NT2/D1 (cell line): Measurements from ENCODE around the gene TRABD2A.

ENCODE experiments used
- DNase-seq: peaks from one replicate; pipeline ENCODE4 v3.0.0-alpha.2; 2011; ENCODE audit warnings: low read depth, low spot score
- H3K27me3 ChIP-seq: 2 replicates; pipeline ENCODE4 v1.6.0; 2011; ENCODE audit warnings: mild to moderate bottlenecking; ENCODE audit not compliant: insufficient read length, insufficient read depth
- H3K36me3 ChIP-seq: 2 replicates; pipeline ENCODE4 v1.6.1; 2011; ENCODE audit warnings: mild to moderate bottlenecking, low read length, mixed read lengths; ENCODE audit not compliant: insufficient read depth, insufficient read length
- H3K4me1 ChIP-seq: 2 replicates; pipeline ENCODE4 v1.5.1; 2011; ENCODE audit not compliant: insufficient read depth, insufficient read length
- H3K4me3 ChIP-seq: 2 replicates; pipeline ENCODE4 v1.5.1; 2011; ENCODE audit warnings: low read depth; ENCODE audit not compliant: insufficient read length
- H3K9ac ChIP-seq: 2 replicates; pipeline ENCODE4 v1.6.0; 2011; ENCODE audit warnings: low read depth; ENCODE audit not compliant: insufficient read length
- H3K9me3 ChIP-seq: 2 replicates; pipeline ENCODE4 v1.5.1; 2011; ENCODE audit warnings: mild to moderate bottlenecking, low read length; ENCODE audit not compliant: insufficient read depth
- SUZ12 ChIP-seq: IDR thresholded peaks from 2 replicates; pipeline ENCODE4 v1.6.1; 2011; ENCODE audit not compliant: insufficient read length, insufficient read depth; ENCODE audit errors: extremely low read depth
- YY1 ChIP-seq: IDR thresholded peaks from 2 replicates; pipeline ENCODE4 v1.6.1; 2011; ENCODE audit not compliant: insufficient read length, insufficient read depth
- ZNF274 ChIP-seq: IDR thresholded peaks from 2 replicates; pipeline ENCODE4 v1.6.1; 2011; ENCODE audit warnings: mild to moderate bottlenecking, low read depth, low read length

The TRABD2A gene

DNA sequence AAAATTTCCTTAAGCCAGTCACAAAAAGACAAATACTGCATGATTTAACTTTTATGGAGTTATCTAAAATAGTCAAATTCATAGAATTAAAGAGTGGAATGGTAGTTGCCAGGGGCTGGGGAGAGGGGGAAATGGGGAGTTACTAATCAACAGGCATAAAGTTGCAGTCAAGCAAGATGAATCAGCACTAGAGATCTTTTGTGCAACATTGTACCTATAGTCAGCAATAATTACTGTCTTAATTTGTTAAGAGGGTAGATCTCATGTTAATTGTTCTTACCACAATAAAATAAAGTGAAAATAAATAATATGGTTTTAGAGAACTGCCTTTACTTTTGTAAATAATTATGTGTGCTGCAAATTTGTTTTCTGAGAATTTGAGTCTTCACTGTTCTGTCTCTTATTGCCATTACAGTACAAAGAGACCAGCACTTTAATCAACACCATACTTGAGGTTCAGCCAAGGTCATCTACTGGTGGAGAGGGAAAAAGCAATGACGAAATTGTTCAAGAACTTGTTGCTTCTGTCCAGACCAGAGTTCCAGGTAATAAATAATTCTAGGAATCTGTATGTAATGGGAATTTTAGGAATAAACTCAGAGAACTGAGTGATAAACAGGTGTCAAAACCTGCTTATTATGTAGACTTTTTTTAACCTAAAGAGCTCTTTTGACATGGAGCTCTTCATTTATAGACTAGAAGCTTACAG lies 75.5 kb downstream of the TRABD2A start:
- no peak overlapping the region for H3K9ac ChIP-seq
- H3K36me3 ChIP-seq, result no peaks in the 10 kb centered on the region
- no peak for DNase-seq
- no peaks in the 10 kb centered on the region for H3K27me3 ChIP-seq
- H3K4me1 ChIP-seq, result no peaks in the 10 kb centered on the region
- H3K9me3 ChIP-seq, result no peaks in the 10 kb centered on the region
- TF ChIP-seq SUZ12, result no peak
- TF ChIP-seq ZNF274, result no peak
- H3K4me3 ChIP-seq, result no peak overlapping the region

DNA sequence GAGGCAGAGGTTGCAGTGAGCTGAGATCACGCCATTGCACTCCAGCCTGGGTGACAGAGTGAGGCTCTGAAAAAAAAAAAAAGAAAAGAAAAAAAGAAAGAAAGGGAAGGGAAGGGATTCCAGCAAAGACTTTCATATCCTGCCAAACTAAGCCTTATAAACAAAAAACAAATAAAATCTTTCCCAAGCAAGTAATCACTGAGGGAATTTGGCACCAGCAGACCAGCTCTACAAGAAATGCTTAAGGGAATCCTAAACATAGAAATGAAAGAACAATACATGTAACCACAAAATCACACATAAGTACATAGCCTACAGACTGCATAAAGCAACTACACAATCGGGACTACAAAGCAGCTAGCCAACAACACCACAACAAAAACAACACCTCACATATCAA lies 79.1 kb downstream of the TRABD2A start:
- no peaks in the 10 kb centered on the region for H3K4me1 ChIP-seq
- no peaks in the 10 kb centered on the region for H3K36me3 ChIP-seq
- no peak for DNase-seq
- no peaks in the 10 kb centered on the region for H3K9me3 ChIP-seq
- no peaks in the 10 kb centered on the region for H3K27me3 ChIP-seq
- TF ChIP-seq SUZ12 (no peak), YY1 (no peak), ZNF274 (no peak)
- H3K9ac ChIP-seq, result no peak overlapping the region
- H3K4me3 ChIP-seq, result no peak overlapping the region

DNA sequence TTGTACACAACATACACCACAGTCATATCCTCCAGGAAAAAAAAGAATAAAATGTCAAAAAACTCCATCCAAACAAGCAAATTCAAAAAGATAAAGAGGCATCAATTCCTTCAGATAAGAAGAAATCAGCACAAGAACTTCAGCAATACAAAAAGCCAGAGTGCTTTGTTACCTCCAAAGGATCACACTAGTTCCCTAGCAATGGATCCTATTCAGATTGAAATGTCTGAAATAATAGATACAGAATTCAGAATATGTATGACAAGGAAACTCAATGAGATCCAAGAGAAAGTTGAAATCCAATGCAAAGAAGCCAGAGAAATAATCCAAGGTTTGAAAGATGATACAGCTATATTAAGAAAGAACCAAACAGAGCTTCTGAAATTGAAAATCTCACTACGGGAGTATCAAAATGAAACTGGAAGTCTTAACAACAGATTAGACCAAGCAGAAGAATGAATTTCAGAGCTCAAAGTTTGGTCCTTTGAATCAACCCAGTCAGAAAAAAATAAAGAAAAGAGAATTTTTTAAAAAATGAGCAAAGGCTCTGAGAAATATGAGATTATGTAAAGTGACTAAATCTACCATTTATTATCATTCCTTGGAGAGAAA lies 80.6 kb downstream of the TRABD2A start:
- Histone ChIP-seq H3K36me3 (no peaks in the 10 kb centered on the region), H3K4me3 (no peak overlapping the region), H3K27me3 (no peaks in the 10 kb centered on the region), H3K9me3 (no peaks in the 10 kb centered on the region), H3K4me1 (no peaks in the 10 kb centered on the region), H3K9ac (no peak overlapping the region)
- no peak for TF ChIP-seq ZNF274
- TF ChIP-seq YY1, result no peak
- TF ChIP-seq SUZ12, result no peak
- DNase-seq, result no peak

DNA sequence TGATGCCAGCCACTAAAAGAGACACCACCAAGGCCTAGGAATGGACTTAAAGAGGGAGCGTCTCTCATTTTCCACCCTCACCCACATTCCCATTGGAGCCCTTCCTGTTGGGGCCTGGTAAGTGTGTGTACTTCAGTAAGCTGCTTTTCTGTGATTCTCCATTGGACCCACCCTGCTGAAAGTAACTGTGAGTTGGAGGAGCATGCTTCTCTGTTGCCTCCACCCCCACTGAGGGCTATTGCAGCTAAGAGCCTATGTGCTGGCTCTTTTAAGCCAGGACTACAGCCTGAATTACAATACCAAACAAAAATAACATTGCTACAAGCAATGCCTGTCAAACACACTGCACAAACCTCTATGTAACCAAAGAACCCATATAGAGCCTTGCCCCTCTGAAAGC lies 81.1 kb downstream of the TRABD2A start:
- DNase-seq, result no peak
- Histone ChIP-seq H3K9ac (no peak overlapping the region), H3K4me3 (no peak overlapping the region), H3K27me3 (no peaks in the 10 kb centered on the region), H3K36me3 (no peaks in the 10 kb centered on the region), H3K4me1 (no peaks in the 10 kb centered on the region), H3K9me3 (no peaks in the 10 kb centered on the region)
- no peak for TF ChIP-seq YY1
- no peak for TF ChIP-seq ZNF274
- no peak for TF ChIP-seq SUZ12

DNA sequence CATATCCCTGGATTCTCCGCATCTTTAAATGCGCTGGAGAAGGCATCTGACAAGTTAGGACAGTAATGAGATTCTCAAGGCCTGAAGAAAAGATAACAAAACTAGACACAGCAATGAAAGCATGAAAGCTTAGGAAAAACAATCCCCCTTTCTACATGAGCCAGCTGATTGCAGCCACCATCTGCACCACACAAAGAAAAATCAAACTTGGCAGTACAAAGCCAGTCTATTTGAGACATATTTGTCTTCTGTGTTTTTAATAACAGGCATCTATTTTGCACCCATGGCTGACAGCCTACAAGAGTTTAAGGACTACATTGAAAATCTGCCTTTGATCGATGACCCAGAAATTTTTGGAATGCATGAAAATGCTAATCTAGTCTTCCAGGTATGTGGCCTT lies 83.6 kb downstream of the TRABD2A start:
- Histone ChIP-seq H3K9ac (no peak overlapping the region), H3K27me3 (no peaks in the 10 kb centered on the region), H3K9me3 (no peaks in the 10 kb centered on the region), H3K4me1 (no peaks in the 10 kb centered on the region), H3K36me3 (no peaks in the 10 kb centered on the region), H3K4me3 (no peak overlapping the region)
- no peak for DNase-seq
- no peak for TF ChIP-seq ZNF274
- no peak for TF ChIP-seq YY1
- no peak for TF ChIP-seq SUZ12

DNA sequence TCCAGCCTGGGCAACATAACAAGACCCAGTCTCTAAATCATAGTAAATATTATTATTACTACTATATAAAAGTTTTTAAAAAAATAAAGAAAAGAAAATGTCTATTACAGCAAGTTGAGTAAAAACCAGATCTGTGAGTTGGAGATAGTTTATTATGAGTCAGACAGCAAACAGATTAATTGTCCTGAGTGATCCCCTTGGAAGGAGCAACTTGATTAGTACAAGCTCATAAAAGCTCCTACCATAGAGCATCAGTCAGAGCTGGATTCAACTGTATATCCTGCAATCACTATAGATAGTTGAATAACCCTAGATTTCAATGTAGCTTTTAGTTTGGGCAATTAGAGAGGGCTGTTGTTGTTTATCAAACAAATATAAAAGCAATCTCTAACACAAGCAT lies 84.1 kb downstream of the TRABD2A start:
- H3K27me3 ChIP-seq, result no peaks in the 10 kb centered on the region

DNA sequence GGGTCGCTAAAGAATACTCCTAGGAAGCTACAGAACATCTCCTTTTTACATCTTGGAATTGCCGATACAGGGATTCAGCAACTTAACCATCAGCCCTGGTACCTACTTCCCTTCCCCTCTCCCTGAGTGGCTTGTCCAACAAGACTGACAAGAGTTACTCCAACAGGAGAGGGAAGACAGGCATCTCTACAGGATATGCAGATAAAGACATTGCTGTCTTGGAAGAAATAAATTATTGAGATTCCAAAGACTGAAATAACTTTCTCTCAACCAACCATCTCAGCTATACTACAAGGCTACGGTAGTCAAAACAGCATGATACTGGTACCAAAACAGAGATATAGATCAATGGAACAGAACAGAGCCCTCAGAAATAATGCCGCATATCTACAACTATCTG lies 87.2 kb downstream of the TRABD2A start:
- no peak overlapping the region for H3K9ac ChIP-seq
- H3K36me3 ChIP-seq, result no peaks in the 10 kb centered on the region
- H3K27me3 ChIP-seq, result no peaks in the 10 kb centered on the region
- H3K4me1 ChIP-seq, result no peaks in the 10 kb centered on the region
- no peaks in the 10 kb centered on the region for H3K9me3 ChIP-seq
- no peak overlapping the region for H3K4me3 ChIP-seq
- TF ChIP-seq ZNF274, result no peak
- TF ChIP-seq YY1, result no peak
- no peak for TF ChIP-seq SUZ12
- DNase-seq, result no peak

More for the DNA sequence above, 84.1 kb downstream of the TRABD2A start:
- H3K4me1 ChIP-seq, result no peaks in the 10 kb centered on the region
- no peak overlapping the region for H3K4me3 ChIP-seq
- no peaks in the 10 kb centered on the region for H3K36me3 ChIP-seq
- TF ChIP-seq YY1, result no peak
- no peak for TF ChIP-seq SUZ12
- TF ChIP-seq ZNF274, result no peak
- DNase-seq, result no peak
- H3K9me3 ChIP-seq, result no peaks in the 10 kb centered on the region
- no peak overlapping the region for H3K9ac ChIP-seq
